MCF 10A (cell line): ENCODE data around the gene PVALEF. TPM values are rescaled to one million over a fixed set of nuclear protein-coding genes. Genes with fewer than 3 reads are reported as not detected.

ENCODE experiments used
- BruUV-seq: library from RNA; stranded (reverse); fragments of 400-500 nt; replicated peaks from 2 replicates; lab custom pipeline; 2021; lab: Mats Ljungman, UMichigan
- CTCF ChIA-PET: fragments of 300-600 bp; sonication (Branson Sonifier 250); formaldehyde crosslinking; extraction: SDS; loops from one replicate; lab custom pipeline; 2021; ENCODE audit warnings: antibody characterized with exemption, inconsistent platforms; lab: Yijun Ruan, JAX
- POLR2A ChIA-PET: fragments of 300-600, 350-650 bp; sonication (Branson Sonifier 250); formaldehyde crosslinking; extraction: SDS; loops from one replicate; lab custom pipeline; 2020; ENCODE audit warnings: antibody characterized with exemption, inconsistent platforms; lab: Yijun Ruan, JAX
- DNase-seq: peaks from one replicate; pipeline ENCODE4 v3.0.0-alpha.2; 2018; ENCODE audit not compliant: unreplicated experiment
- H3K27ac Mint-ChIP-seq: one replicate; pipeline ENCODE4 v1.8.0; 2022; ENCODE audit warnings: mild to moderate bottlenecking, low read depth, mixed read lengths; ENCODE audit not compliant: unreplicated experiment
- H3K27me3 Mint-ChIP-seq: one replicate; pipeline ENCODE4 v1.8.0; 2022; ENCODE audit warnings: mixed read lengths; ENCODE audit not compliant: insufficient read depth, unreplicated experiment
- H3K36me3 Mint-ChIP-seq: one replicate; pipeline ENCODE4 v1.8.0; 2022; ENCODE audit warnings: mild to moderate bottlenecking, moderate library complexity, mixed read lengths; ENCODE audit not compliant: insufficient read depth, unreplicated experiment
- H3K4me1 Mint-ChIP-seq: one replicate; pipeline ENCODE4 v1.8.0; 2022; ENCODE audit warnings: mixed read lengths; ENCODE audit not compliant: insufficient read depth, unreplicated experiment
- H3K4me3 Mint-ChIP-seq: one replicate; pipeline ENCODE4 v1.8.0; 2022; ENCODE audit warnings: mild to moderate bottlenecking, moderate library complexity, mixed read lengths; ENCODE audit not compliant: unreplicated experiment
- H3K9me3 Mint-ChIP-seq: one replicate; pipeline ENCODE4 v1.8.0; 2022; ENCODE audit warnings: mixed read lengths; ENCODE audit not compliant: unreplicated experiment
- intact Hi-C: fragments of 100-400 bp; cut with micrococcal nuclease; formaldehyde crosslinking; loops from 2 replicates; pipeline ENCODE4 v1.14.1; 2022
- total RNA-seq: library from RNA; stranded (reverse); gene quantifications from 2 replicates; pipeline ENCODE4 v1.2.3, GENCODE V29; 2022
- TF ChIP-seq, protein P1 (sequence below): fragments of 200-600 bp; IDR thresholded peaks from one replicate; pipeline ENCODE4 v1.8.0; 2022; ENCODE audit warnings: antibody characterized with exemption, mild to moderate bottlenecking; ENCODE audit not compliant: unreplicated experiment

PVALEF gene
- total RNA-seq, 1 experiment from 2014 or later = not detected

DNA sequence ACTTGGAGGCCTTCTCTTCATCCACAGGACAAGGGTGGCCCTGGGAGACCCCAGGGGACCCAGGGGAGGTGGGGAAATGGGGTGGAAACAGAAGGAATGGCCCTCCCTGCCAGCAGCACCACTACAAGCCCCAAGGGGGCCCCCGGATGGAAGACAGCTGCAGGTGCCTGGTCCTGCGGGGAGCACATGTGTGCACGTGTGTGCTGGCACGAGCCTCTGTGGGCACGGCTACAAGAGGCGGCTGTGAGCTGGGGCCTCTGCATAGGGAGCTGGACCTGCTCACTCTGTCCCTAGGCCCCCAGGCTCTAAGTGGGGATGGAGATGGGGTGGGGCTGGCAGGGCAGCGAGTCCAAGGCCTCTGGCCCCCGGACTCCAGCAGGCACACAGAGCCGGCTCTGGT, 13.9 kb downstream of the PVALEF start:
- ChIA-PET POLR2A (interaction anchor here (0.7 to 1.0 kb wide), 2 partner anchors 26 to 44 kb away, joined by 3 read pairs; partner anchors contain the start of gene CEP131), CTCF (interaction anchor here (0.6 kb wide), 1 partner anchor 104 kb away, joined by 3 read pairs; no protein-coding TSS in a partner anchor)
- no TSS peak for BruUV-seq
- Mint-ChIP-seq H3K4me3 (no peak overlapping the region), H3K27me3 (peaks cover 6% of the 10 kb centered on the region), H3K27ac (no peak overlapping the region), H3K4me1 (no peaks in the 10 kb centered on the region), H3K36me3 (no peaks in the 10 kb centered on the region), H3K9me3 (no peaks in the 10 kb centered on the region)
- DNase-seq = no peak
- intact Hi-C loops = no loop called here
- TF ChIP-seq, protein P1, sequence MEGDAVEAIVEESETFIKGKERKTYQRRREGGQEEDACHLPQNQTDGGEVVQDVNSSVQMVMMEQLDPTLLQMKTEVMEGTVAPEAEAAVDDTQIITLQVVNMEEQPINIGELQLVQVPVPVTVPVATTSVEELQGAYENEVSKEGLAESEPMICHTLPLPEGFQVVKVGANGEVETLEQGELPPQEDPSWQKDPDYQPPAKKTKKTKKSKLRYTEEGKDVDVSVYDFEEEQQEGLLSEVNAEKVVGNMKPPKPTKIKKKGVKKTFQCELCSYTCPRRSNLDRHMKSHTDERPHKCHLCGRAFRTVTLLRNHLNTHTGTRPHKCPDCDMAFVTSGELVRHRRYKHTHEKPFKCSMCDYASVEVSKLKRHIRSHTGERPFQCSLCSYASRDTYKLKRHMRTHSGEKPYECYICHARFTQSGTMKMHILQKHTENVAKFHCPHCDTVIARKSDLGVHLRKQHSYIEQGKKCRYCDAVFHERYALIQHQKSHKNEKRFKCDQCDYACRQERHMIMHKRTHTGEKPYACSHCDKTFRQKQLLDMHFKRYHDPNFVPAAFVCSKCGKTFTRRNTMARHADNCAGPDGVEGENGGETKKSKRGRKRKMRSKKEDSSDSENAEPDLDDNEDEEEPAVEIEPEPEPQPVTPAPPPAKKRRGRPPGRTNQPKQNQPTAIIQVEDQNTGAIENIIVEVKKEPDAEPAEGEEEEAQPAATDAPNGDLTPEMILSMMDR = no peak

DNA sequence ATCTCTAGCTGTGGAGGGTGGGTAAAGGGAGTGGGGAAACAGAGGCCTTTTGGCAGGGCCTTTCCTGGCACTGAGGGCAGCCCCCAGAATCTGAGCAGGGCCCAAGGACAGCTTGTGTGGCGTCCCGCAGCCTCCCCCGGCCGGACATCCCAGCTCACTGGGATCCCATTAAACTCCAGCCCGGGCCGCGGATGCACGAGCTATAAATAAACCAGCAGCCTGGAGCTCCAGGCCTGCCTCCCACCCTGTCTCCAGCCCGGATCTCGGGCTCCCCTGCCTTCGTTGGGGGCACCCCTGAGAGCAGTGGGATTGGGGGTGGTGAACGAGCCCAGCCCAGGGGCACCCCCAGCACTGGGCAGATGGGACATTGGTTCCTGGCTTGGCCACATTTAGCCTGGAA, 14.6 kb downstream of the PVALEF start:
- BruUV-seq = no TSS peak
- H3K4me3 Mint-ChIP-seq = no peak overlapping the region
- TF ChIP-seq, protein P1 = no peak
- H3K4me1 Mint-ChIP-seq = no peaks in the 10 kb centered on the region
- peaks cover 12% of the 10 kb centered on the region for H3K27me3 Mint-ChIP-seq
- intact Hi-C loops = no loop called here
- ChIA-PET POLR2A (no interaction called here), CTCF (interaction anchor here (0.6 kb wide), 1 partner anchor 23 kb away, joined by 3 read pairs; no protein-coding TSS in a partner anchor)
- no peaks in the 10 kb centered on the region for H3K9me3 Mint-ChIP-seq
- DNase-seq = no peak
- no peaks in the 10 kb centered on the region for H3K36me3 Mint-ChIP-seq
- H3K27ac Mint-ChIP-seq = no peak overlapping the region

DNA sequence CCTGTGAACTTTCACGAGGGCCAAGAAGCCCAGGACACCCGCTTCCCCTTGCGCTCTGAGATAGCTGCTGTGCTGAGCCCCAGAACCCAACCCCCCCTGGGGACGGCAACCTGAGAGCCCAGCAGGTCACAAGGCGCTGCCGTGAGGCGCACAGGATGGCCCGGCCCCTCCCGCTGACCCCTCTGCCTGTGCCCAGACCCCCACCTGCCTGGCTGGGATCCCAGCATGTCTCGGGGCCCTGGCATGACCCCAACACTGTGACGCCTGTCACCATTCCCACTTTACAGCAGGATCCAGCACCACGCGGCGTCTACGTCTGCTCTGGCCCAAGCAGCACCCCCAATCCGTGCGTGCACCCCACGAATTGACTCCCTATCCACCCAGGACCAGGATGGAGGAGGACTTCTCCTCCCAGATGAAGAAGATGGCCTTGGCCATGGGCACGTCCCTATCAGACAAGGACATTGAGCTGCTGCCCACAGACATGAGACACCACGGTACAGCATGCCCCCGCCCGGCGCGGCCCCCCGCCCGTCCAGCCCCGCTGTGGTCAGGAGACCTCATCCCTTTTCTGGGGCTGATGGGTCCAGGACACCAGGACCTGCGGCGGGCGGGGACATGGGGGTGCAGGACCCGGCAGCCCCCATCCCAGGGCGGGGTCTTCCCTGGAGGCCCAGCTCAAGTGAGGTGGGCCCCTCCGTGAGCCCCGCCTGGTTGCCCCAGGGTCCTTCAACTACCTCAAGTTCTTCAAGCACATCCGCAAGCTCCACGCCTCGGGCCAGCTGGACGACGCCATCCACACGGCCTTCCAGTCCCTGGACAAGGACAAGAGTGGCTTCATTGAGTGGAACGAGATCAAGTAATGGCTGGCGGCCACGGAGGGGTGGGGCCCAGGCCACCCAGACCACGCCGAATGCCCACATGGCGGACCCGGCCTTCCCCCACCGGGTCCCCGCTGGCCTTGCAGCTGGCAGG, 15.8 kb downstream of the PVALEF start:
- Mint-ChIP-seq H3K9me3 (no peaks in the 10 kb centered on the region), H3K36me3 (no peaks in the 10 kb centered on the region), H3K27me3 (peaks cover 17% of the 10 kb centered on the region), H3K4me3 (no peak overlapping the region), H3K27ac (no peak overlapping the region), H3K4me1 (peaks cover 5% of the 10 kb centered on the region)
- no peak for DNase-seq
- BruUV-seq = no TSS peak
- ChIA-PET CTCF (interaction anchor here (0.7 kb wide), 1 partner anchor 19 kb away, joined by 3 read pairs; no protein-coding TSS in a partner anchor), POLR2A (interaction anchor here (0.7 to 1.0 kb wide), 2 partner anchors 24 to 186 kb away, joined by 3 read pairs; no protein-coding TSS in a partner anchor)
- intact Hi-C loops = no loop called here
- TF ChIP-seq, protein P1 = no peak

GRCh38 chr17:81181811-81182185, 16.5 kb downstream of the PVALEF start:
- BruUV-seq = no TSS peak
- TF ChIP-seq, protein P1 = no peak
- H3K27me3 Mint-ChIP-seq = peaks cover 17% of the 10 kb centered on the region
- H3K36me3 Mint-ChIP-seq = no peaks in the 10 kb centered on the region
- intact Hi-C loops = no loop called here
- no peak overlapping the region for H3K4me3 Mint-ChIP-seq
- POLR2A ChIA-PET = interaction anchor here (1.0 kb wide), 1 partner anchor 23 kb away, joined by 3 read pairs; no protein-coding TSS in a partner anchor
- H3K27ac Mint-ChIP-seq = no peak overlapping the region
- CTCF ChIA-PET = no interaction called here
- H3K4me1 Mint-ChIP-seq = peaks cover 5% of the 10 kb centered on the region
- DNase-seq = no peak
- H3K9me3 Mint-ChIP-seq = no peaks in the 10 kb centered on the region
